DLD1 (cell line): ENCODE data around the gene PDGFD.

Source experiments
- in situ Hi-C: cut with HindIII; loops from 2 replicates; pipeline ENCODE4 v1.10.0; 2017; ENCODE audit warnings: low sequenced_read_pairs

PDGFD gene

DNA sequence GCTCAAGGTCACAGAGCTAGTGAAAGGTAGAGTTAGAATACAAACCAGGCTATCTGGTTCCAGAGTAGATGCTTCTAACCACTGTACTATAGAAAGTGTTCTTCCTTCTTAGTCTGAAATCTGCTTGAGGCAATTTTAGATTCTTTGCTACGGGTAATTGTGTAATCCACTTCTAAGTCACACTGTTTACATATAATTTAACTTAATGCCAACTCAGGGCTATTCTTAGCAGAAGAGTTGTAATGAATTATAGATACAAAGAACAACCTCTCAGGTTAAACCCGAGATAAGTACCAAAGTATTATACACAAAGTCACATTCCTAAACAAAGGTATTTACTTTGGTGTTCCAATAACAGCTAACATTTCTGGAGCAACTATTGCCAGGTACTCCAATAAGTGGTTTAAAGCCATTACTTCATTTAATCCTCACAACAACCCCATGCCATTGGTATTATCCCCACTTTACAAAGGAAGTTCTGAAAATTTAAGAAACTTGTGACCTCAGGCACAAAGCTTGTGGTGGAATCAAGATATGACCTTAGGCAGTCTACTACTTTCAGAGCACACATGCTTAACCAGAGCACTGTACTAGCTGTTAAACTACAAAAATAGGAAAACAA, 158.6 kb downstream of the PDGFD start:
- in situ Hi-C loops, result no loop called here

DNA sequence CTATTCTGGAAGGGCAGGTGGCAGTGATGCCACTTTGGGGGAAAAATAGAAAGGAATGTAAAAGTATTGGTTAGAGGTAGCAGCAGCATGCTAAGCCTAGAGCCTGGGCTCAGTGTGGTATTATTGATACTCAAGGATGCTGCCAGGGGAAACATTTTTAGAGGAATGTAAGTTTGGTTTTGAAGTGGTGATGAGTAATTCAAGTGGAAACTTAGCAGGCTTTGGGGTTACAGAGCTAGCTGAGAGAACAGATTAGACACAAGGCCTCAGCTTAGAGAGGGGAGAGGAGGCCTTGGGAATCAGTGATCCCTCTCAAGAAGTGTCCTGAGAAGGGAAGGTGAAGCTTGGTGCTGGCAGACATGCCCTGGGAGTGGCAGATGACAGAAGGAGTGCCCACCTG, 160.5 kb downstream of the PDGFD start:
- in situ Hi-C loops, result no loop called here

- in situ Hi-C loops, result no loop called here
These were observed 162.3 kb downstream of the PDGFD start for GRCh38 chr11:104001561-104002056.

DNA sequence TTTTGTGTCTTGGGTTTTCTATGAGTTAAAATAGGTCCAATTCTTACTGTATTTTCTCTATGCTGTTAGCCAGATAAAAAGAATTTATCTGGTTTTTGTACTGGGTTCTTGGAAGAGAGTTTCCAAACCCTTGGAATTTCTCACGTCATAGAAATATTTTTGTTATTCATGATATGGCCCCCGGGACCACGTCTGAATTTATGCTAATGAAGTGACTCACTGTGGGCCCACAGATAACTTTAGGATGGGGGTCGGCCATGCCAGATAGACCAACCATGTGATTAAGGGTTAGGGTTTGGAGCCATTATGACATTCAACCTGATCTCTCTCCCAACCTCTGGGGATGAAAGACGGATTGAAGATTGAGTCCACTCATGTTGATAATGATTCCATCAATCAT, 163.1 kb downstream of the PDGFD start:
- in situ Hi-C loops, result no loop called here

- in situ Hi-C loops, result no loop called here
These were observed 165.0 kb downstream of the PDGFD start for GRCh38 chr11:103998826-103999508.

DNA sequence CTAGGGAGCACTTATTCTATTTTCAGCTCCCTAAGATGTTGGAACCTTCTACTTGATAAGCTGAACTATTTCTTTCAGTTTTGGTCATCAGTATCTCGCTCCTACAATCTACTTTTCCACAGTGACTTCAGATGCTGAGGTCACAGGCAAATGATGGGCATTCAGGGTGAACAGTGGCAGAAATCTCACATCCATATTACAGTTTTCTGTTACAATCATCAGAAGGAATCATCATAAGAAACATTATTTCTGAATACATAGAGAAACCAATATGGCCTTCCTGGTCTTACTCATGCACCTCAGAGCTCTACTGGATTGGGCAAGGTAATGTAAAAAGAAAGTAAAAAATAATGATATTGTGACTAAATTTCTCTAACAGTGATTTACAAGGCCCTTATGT, 166.9 kb downstream of the PDGFD start:
- in situ Hi-C loops, result no loop called here

- in situ Hi-C loops, result no loop called here
These were observed 168.1 kb downstream of the PDGFD start for GRCh38 chr11:103995896-103996295.

DNA sequence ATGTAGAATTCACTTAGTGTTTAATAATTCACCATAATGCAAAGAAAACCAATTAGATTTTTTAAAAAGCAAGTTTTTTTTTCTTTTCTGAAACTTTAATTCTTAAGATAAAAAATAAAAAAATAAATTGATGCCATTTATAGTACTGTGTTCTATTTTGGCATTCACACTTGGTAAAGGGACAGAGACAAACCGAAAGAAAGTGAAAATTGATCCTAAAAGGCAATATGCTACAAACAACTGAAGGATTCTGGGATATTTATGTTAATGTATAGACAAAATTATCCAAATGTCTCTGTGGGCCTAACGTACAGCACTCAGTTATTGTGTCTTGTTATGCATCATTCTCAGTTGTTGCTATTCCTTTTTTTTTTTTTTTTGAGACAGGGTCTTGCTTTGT, 169.4 kb downstream of the PDGFD start:
- in situ Hi-C loops, result no loop called here

GRCh38 chr11:103994094-103994493, 169.9 kb downstream of the PDGFD start:
- in situ Hi-C loops, result no loop called here

GRCh38 chr11:103993507-103993906, 170.4 kb downstream of the PDGFD start:
- in situ Hi-C loops, result no loop called here

DNA sequence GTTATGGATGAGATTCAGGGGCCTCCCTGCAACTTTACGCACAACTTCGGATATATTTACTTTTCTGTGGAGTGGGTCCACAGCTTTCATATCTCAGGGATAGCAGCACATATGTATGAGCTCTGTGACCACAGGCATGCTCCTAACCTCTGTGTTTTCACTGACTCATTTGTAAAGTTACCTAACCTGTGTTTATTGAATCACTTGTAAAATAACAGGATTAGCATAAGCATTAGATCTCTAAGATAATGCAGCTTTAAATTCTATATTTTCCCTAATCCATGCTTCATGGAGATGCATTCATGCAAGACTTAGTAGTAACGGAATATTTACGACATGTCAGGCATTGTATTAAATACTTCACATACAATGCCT, 175.4 kb downstream of the PDGFD start:
- in situ Hi-C loops, result no loop called here

- in situ Hi-C loops, result no loop called here
These were observed 176.0 kb downstream of the PDGFD start for GRCh38 chr11:103987629-103988594.

DNA sequence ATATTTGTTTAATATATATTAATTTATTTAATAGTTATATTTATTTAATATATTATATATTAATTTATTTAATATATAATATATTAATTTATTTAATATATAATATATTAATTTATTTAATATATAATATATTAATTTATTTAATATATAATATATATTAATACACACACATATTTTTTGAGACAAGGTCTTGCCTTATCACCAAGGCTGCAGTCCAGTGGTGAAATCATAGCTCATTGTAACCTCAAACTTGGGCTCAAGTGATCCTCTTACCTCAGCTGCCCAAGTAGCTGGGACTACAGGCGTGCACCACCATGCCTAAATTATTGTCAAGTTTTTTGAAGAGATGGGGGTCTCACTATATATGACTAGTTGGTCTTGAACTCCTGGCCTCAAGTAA, 178.9 kb downstream of the PDGFD start:
- in situ Hi-C loops, result no loop called here

- in situ Hi-C loops, result no loop called here
These were observed 183.8 kb downstream of the PDGFD start for GRCh38 chr11:103980108-103980507.

DNA sequence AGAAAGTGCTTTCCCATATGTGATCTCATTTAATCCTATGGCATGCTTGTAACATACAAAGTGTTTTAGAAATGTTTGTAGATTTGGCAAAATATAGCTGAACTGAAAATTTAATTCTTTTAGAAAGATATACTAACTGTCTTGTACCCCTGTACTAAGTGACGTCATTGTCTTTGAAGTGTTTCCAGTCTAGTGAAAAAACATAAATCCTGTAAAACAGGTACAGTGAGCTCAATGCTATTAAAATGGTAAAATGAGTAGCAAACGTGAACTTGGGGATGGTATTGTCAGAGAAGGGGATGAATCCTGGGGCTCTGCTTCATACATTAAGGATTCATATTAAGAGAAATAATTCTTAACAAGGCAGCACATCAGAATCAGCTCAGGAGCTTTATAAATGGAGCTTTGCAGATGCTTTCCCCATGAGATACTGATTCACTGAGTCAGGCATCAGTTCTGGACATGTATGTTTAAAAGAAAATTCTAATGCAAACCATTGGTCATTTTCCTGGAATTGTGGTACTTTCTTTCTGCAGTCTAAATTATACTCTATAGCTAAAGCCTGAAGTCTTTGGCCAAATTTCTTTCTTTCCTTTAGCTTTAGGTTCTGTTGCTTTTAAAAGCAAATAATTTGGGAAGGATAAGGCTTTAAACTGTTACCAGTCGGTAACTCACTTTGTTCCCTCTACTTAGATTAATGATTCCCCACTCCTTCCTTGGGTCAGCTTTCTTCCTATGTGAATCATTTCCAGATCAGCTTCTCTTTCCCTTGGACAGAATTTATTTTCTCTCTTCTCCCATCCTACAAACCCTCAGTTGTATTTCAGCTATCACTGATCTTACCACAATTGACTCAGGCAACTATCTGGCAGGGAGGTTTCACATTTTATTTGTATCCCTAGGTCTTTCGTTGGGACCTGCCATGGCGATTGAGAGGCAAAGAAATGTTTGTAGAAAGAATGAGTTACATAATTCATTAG, 185.0 kb downstream of the PDGFD start:
- in situ Hi-C loops, result no loop called here

DNA sequence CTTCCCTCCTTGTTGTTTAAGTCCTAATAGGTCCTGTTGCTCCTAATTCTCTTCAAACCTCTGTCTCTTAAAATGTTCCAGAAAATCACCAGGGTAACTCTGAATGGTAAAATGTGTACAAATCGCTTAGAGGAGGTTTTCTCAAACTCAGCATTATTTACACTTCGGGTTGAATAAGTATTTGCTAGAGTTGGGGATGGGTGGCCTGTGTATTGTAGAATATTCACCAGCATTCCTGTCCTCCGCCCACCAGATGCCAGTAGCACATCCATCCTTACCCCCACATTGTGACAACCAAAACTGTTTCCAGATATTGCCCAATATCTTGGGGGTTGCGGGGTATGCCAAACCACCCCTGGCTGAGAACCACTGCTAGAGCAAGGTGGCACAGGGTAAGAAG, 191.9 kb downstream of the PDGFD start:
- in situ Hi-C loops, result no loop called here

GRCh38 chr11:103970701-103971249, 193.2 kb downstream of the PDGFD start:
- in situ Hi-C loops, result no loop called here

- in situ Hi-C loops, result no loop called here
These were observed 195.3 kb downstream of the PDGFD start for GRCh38 chr11:103968685-103969084.

GRCh38 chr11:103967985-103968384, 196.0 kb downstream of the PDGFD start:
- in situ Hi-C loops, result no loop called here

- in situ Hi-C loops, result no loop called here
These were observed 199.6 kb downstream of the PDGFD start for GRCh38 chr11:103964390-103964789.
